Muscle of back (tissue), 11 donors: ENCODE measurements around the gene NBEA. TPM values are rescaled to one million over a fixed set of nuclear protein-coding genes. Genes with fewer than 3 reads are reported as not detected.
A peak's percentile ranks its signal among the peaks of the same experiment; 100 is the strongest.
"Not testable (repeated sequence)": the region's sequence is repeated elsewhere in the genome, so short reads cannot be mapped to it uniquely, and the experiment has no call there.

Experiments used
- DNase-seq, 3 donors: peaks; one replicate each; pipeline versions ENCODE4 v3.0.0 to v3.0.0-alpha.2; 2013
- polyA plus RNA-seq, 10 donors: library from polyadenylated mRNA; unstranded; fragments of 120-200 nt; gene quantifications; one replicate each; pipeline ENCODE4 v1.2.1, GENCODE V29; 2013; ENCODE audit not compliant: insufficient read length in 10 of 10

Gene NBEA
- polyA plus RNA-seq, 10 donors: 13.3 to 18.4 (median 14.5) TPM

- DNase-seq: peak; percentile 49 to 82 (median 49)
These were observed 445.7 kb downstream of the NBEA start for GRCh38 chr13:35387682-35388250.

GRCh38 chr13:35388441-35389355 lies 446.6 kb downstream of the NBEA start:
- DNase-seq: peak; percentile 63 to 87 (median 66)

- peak in 2 of 3 donors; percentile 11 to 19 for DNase-seq
These were observed 447.5 kb downstream of the NBEA start for GRCh38 chr13:35389535-35389934.

- no peak for DNase-seq
These were observed 450.7 kb downstream of the NBEA start for GRCh38 chr13:35392768-35393167.

- DNase-seq: no peak
These were observed 451.8 kb downstream of the NBEA start for GRCh38 chr13:35393886-35394285.

- not testable (repeated sequence) for DNase-seq
These were observed 466.2 kb downstream of the NBEA start for GRCh38 chr13:35408285-35408684.

- DNase-seq: no peak
These were observed 469.1 kb downstream of the NBEA start for GRCh38 chr13:35411059-35411744.

GRCh38 chr13:35448465-35448864 lies 506.4 kb downstream of the NBEA start:
- DNase-seq: no peak

GRCh38 chr13:35449821-35450220 lies 507.8 kb downstream of the NBEA start:
- peak in 2 of 3 donors; percentile 9 to 68 for DNase-seq

- DNase-seq: no peak
These were observed 513.0 kb downstream of the NBEA start for GRCh38 chr13:35455022-35455421.

GRCh38 chr13:35457258-35457657 lies 515.2 kb downstream of the NBEA start:
- DNase-seq: no peak

GRCh38 chr13:35460061-35460460 lies 518.0 kb downstream of the NBEA start:
- DNase-seq: no peak

GRCh38 chr13:35465371-35465770 lies 523.3 kb downstream of the NBEA start:
- DNase-seq: peak in 1 of 3 donors; percentile 57

GRCh38 chr13:35468195-35468594 lies 526.1 kb downstream of the NBEA start:
- DNase-seq: no peak

- DNase-seq: peak in 1 of 3 donors; percentile 64
These were observed 527.9 kb downstream of the NBEA start for GRCh38 chr13:35469806-35470525.

- DNase-seq: peak in 2 of 3 donors; percentile 79 to 93
These were observed 528.9 kb downstream of the NBEA start for GRCh38 chr13:35470671-35471661.

- DNase-seq: peak in 1 of 3 donors; percentile 79
These were observed 529.7 kb downstream of the NBEA start for GRCh38 chr13:35471706-35472322.

- peak in 1 of 3 donors; percentile 78 for DNase-seq
These were observed 530.3 kb downstream of the NBEA start for GRCh38 chr13:35472323-35472881.

- DNase-seq: peak in 1 of 3 donors; percentile 50
These were observed 531.2 kb downstream of the NBEA start for GRCh38 chr13:35473206-35473775.
